ENCODE results near the gene TBCA.

- no peak for TF ChIP-seq EP300 (IDR thresholded peaks at IDR 0.05; ENCODE audit: low read length)
- TF ChIP-seq TCF7L2 (IDR thresholded peaks at IDR 0.05; ENCODE audit: low read depth, low read length), result no peak
- no peak for TF ChIP-seq CTCF (IDR thresholded peaks at IDR 0.05 in 2 of 3, conservative IDR thresholded peaks at IDR 0.05 in 1 of 3; ENCODE audit: insufficient read depth in 2 of 3, low read depth in 1 of 3, low read length in 3 of 3)
- no peak for TF ChIP-seq ETV1 (tag; conservative IDR thresholded peaks at IDR 0.05; ENCODE audit: low read depth)
- TF ChIP-seq MYNN (IDR thresholded peaks at IDR 0.05), result no peak
- no peak for TF ChIP-seq MYNN (CRISPR knock-in tag; IDR thresholded peaks at IDR 0.05)
Observed at GRCh38 chr5:77777911-77778310, 1.8 kb upstream of the TBCA start.
